Astrocyte of the spinal cord (primary cell): ENCODE data around the gene RGS9.
A peak's percentile ranks its signal among the peaks of the same experiment; 100 is the strongest.

Experiments
- DNase-seq: peaks from one replicate; pipeline ENCODE4 v3.0.0; 2011; ENCODE audit warnings: low read depth, low spot score
- H3K4me3 ChIP-seq: 2 replicates; pipeline ENCODE4 v1.5.1; 2011; ENCODE audit warnings: low read depth, mild to moderate bottlenecking, low read length, moderate library complexity
- CTCF ChIP-seq: IDR thresholded peaks from 2 replicates; pipeline ENCODE4 v1.5.1; 2012; ENCODE audit warnings: low read depth, mild to moderate bottlenecking, low read length, inconsistent platforms
- in situ Hi-C: cut with HindIII; loops from 2 replicates; pipeline ENCODE4 v1.10.0; 2017; ENCODE audit warnings: low sequenced_read_pairs

The RGS9 gene

DNA sequence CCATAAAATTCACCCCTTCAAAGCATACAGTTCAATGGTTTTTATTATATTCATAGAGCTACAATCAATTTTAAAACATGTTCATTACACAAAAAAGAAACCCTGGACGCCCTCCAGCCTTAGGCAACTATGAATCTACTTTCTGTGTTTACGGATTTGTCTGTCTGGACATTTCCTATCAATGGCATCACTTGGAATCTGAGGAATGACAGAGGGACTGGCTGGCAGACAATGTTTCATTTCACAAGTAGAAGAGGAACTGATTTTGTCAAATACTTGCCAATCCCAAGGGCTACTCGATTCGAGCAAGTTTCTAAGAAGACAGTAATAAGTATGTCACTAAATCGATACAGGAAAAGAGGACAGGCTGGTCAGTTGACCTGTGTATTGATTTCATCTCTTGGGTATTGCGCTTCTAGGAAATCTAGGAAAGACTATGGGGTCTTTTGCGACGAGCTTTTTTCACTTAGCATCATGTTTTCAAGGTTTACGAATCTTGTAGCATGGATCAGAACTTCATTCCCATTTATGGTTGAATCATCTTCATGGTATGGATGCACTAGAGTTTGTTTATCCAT is 56.6 kb downstream of the RGS9 start:
- DNase-seq: no peak
- no peak overlapping the region for H3K4me3 ChIP-seq
- in situ Hi-C loops: no loop called here
- TF ChIP-seq CTCF: no peak

GRCh38 chr17:65194670-65195334 is 57.6 kb downstream of the RGS9 start:
- peak; percentile 7 for TF ChIP-seq CTCF
- no peak for DNase-seq
- no peak overlapping the region for H3K4me3 ChIP-seq
- in situ Hi-C loops: no loop called here

- no peak for TF ChIP-seq CTCF
- in situ Hi-C loops: no loop called here
- no peak overlapping the region for H3K4me3 ChIP-seq
- DNase-seq: no peak
Measured at GRCh38 chr17:65195716-65196115, 58.5 kb downstream of the RGS9 start.

DNA sequence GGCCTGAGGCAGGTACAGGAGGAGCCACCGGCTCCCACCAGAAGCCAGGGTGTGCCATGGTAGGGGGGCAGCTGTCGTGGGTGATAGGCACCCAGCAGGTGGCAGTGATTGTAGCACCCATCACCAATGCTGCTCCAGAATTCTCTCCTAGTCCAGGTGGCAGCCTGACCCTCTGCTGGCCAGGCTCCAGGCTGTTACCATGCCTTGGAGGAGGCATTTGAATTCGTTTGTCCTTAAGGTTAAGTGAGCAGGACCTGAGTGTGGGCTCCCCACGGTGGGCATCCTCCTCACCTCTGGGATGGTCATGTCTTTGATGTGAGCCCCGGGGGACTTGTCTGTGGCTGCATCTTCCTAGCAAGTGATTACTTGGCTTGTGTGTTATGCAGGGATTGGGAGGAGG is 59.4 kb downstream of the RGS9 start:
- in situ Hi-C loops: no loop called here
- H3K4me3 ChIP-seq: no peak overlapping the region
- TF ChIP-seq CTCF: no peak
- DNase-seq: no peak

DNA sequence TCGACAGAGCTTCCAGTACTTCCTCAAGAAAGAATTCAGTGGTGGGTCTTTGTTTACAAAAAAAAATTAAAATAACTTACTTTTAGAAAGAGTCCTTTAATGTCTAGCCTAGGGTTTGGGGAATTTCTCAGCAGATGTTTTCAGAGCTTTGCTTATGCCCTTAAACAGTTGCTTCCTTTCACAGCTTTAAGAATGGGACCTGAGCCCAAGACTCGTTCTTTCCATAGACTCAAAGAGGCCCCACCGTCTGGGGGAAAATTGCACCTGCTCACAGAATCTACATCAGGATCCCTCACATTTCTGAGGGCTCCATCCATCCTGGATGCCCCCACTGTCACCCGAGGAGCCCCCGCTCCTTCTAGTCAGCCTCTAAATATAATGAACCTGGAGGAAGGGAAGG is 60.0 kb downstream of the RGS9 start:
- TF ChIP-seq CTCF: no peak
- DNase-seq: no peak
- H3K4me3 ChIP-seq: no peak overlapping the region
- in situ Hi-C loops: no loop called here

DNA sequence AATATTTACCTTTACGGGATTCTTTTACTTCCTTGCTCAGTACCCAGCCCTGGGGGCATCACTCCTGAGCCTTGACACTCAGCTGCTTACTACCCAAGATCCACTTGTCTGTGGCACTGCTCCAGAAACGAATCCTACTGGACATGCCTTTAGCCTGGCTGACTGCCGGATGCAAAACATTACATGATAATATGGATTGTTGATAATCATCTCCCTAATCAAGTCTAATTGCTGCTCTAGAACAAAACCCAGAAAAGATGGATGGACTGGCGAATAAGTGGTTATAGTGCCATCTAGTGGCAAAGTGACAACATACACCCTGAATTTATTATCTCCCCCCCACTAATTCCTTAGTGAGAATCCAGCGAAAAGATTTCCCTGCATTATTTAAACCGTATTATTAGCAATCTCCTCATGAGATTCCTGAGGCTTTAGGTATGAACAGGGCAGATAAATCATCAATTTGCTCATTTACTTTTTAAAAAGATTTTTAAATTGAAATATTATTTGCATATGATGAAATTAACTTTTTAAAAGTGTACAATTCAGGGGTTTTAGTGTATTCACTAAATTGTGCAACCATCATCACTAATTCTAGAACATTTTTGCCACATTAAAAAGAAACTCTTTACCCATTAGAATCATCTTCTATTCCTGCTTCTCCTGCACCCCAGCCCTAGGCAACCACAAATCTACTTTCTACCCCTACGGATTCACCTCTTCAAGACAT is 61.6 kb downstream of the RGS9 start:
- peak; percentile 55 for TF ChIP-seq CTCF
- no peak overlapping the region for H3K4me3 ChIP-seq
- DNase-seq: peak; percentile 56
- in situ Hi-C loops: no loop called here
